ENCODE measurements around the gene GNB3.
A peak's percentile ranks its signal among the peaks of the same experiment; 100 is the strongest.

Gene GNB3

GRCh38 chr12:6824085-6824775 lies 16.5 kb upstream of the GNB3 start:
- no peak for DNase-seq

- no peak for DNase-seq
These were observed 15.8 kb upstream of the GNB3 start for GRCh38 chr12:6824901-6825381.

- DNase-seq = peak; percentile 91 to 94
These were observed 15.2 kb upstream of the GNB3 start for GRCh38 chr12:6825398-6826124.

GRCh38 chr12:6826125-6826733 lies 14.5 kb upstream of the GNB3 start:
- no peak for DNase-seq

GRCh38 chr12:6826734-6827436 lies 13.8 kb upstream of the GNB3 start:
- no peak for DNase-seq

- peak; percentile 78 to 81 for DNase-seq
These were observed 13.3 kb upstream of the GNB3 start for GRCh38 chr12:6827437-6827911.

- DNase-seq = no peak
These were observed 12.5 kb upstream of the GNB3 start, which contains the start of gene P3H3 for GRCh38 chr12:6827982-6828780. P3H3 (plus strand) TSS chr12:6828407; CDS start chr12:6828441, 34 bp downstream.

GRCh38 chr12:6828781-6829535 lies 11.8 kb upstream of the GNB3 start:
- peak; percentile 38 to 44 for DNase-seq

- DNase-seq = no peak
These were observed 11.0 kb upstream of the GNB3 start for GRCh38 chr12:6829536-6830220.

GRCh38 chr12:6830286-6830890 lies 10.3 kb upstream of the GNB3 start:
- DNase-seq = no peak

GRCh38 chr12:6830999-6831398 lies 9.7 kb upstream of the GNB3 start:
- no peak for DNase-seq

GRCh38 chr12:6831450-6831995 lies 9.2 kb upstream of the GNB3 start:
- no peak for DNase-seq

- no peak for DNase-seq
These were observed 8.6 kb upstream of the GNB3 start for GRCh38 chr12:6832125-6832524.

- DNase-seq = no peak
These were observed 7.4 kb upstream of the GNB3 start for GRCh38 chr12:6833189-6833890.

- DNase-seq = no peak
These were observed 6.5 kb upstream of the GNB3 start for GRCh38 chr12:6834254-6834653.

- no peak for DNase-seq
These were observed 5.9 kb upstream of the GNB3 start for GRCh38 chr12:6834873-6835272.

GRCh38 chr12:6836851-6837250 lies 3.9 kb upstream of the GNB3 start:
- no peak for DNase-seq

GRCh38 chr12:6837370-6838060 lies 3.2 kb upstream of the GNB3 start:
- no peak for DNase-seq

GRCh38 chr12:6838854-6839253 lies 1.9 kb upstream of the GNB3 start:
- no peak for DNase-seq

Measured in activated CD4-positive, alpha-beta T cell treated with anti-CD3 and anti-CD28 coated beads, Interleukin-2, amount 50 U/mL, for 48 hours (primary cell).